ENCODE results near the gene CDH24. TPM values are rescaled to one million over a fixed set of nuclear protein-coding genes. Genes with fewer than 3 reads are reported as not detected.

Gene CDH24
- total RNA-seq, 1 experiment from 2014 or later = 9.0 TPM

DNA sequence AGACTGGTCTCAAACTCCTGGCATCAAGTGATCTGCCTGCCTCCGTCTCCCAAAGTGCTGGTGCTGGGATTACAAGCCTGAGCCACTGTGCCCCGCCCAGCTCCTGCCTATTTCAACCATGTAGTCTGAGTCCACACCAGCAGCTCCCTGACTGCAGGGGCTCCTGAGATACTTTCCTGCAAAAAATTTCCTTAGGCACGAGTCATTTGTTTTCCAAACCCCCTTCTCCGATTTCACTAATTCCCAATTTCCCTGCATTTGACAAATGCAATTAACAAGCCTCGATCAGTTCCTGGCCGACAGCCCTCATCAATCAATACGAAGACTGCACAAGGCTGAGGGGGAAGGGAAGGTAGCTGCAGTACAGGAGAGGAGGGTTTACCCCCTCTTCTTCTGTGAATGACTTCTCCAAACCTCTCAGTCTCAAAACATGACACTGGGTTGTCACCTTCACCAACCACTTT, 32.7 kb downstream of the CDH24 start:
- ChIA-PET CTCF (interaction anchor here (0.6 to 1.0 kb wide), 2 partner anchors 52 to 141 kb away, joined by 3 read pairs; no protein-coding TSS in a partner anchor), POLR2A (no interaction called here)
- no peaks in the 10 kb centered on the region for H3K27me3 ChIP-seq (ENCODE audit: control insufficient read depth, insufficient read depth, low read length)
- no peaks in the 10 kb centered on the region for H3K4me1 ChIP-seq (ENCODE audit: control insufficient read depth, insufficient read depth, low read length)
- in situ Hi-C loops (cut with HindIII; ENCODE audit: low pct_unique_long_range_greater_than_20kb, low sequenced_read_pairs) (no loop called here), intact Hi-C loops (cut with micrococcal nuclease; ENCODE audit: unreplicated experiment) (no loop called here)
- no peak overlapping the region for H3K27ac ChIP-seq (ENCODE audit: low read length)
- no TSS peak for BruUV-seq (replicated peaks)
- no peak for TF ChIP-seq POLR2AphosphoS5 (IDR thresholded peaks at IDR 0.05; ENCODE audit: low read depth, low read length)
- TF ChIP-seq, protein P1, sequence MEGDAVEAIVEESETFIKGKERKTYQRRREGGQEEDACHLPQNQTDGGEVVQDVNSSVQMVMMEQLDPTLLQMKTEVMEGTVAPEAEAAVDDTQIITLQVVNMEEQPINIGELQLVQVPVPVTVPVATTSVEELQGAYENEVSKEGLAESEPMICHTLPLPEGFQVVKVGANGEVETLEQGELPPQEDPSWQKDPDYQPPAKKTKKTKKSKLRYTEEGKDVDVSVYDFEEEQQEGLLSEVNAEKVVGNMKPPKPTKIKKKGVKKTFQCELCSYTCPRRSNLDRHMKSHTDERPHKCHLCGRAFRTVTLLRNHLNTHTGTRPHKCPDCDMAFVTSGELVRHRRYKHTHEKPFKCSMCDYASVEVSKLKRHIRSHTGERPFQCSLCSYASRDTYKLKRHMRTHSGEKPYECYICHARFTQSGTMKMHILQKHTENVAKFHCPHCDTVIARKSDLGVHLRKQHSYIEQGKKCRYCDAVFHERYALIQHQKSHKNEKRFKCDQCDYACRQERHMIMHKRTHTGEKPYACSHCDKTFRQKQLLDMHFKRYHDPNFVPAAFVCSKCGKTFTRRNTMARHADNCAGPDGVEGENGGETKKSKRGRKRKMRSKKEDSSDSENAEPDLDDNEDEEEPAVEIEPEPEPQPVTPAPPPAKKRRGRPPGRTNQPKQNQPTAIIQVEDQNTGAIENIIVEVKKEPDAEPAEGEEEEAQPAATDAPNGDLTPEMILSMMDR (IDR thresholded peaks at IDR 0.05) = no peak
- TF ChIP-seq TCF7L2 (IDR thresholded peaks at IDR 0.05; ENCODE audit: low read depth, low read length) = no peak
- no peak for TF ChIP-seq SIN3A (IDR thresholded peaks at IDR 0.05; ENCODE audit: borderline replicate concordance, insufficient read depth, low read depth, low read length)
- no peak for TF ChIP-seq REST (IDR thresholded peaks at IDR 0.05; ENCODE audit: insufficient read depth in 1 of 2, low read depth in 2 of 2, low read length in 1 of 2)
- H3K36me3 ChIP-seq (ENCODE audit: control insufficient read depth, insufficient read depth, low read length) = no peaks in the 10 kb centered on the region; the same call in 1 of the 2 replicates
- DNase-seq (ENCODE audit: low read depth, low spot score) (no peak), ATAC-seq (no peak)
- no peaks in the 10 kb centered on the region for H3K9me3 ChIP-seq (ENCODE audit: control insufficient read depth, insufficient read depth, low read depth, low read length)
- no peak overlapping the region for H3K4me3 ChIP-seq (ENCODE audit: low read depth in 2 of 2, low read length in 2 of 2)

DNA sequence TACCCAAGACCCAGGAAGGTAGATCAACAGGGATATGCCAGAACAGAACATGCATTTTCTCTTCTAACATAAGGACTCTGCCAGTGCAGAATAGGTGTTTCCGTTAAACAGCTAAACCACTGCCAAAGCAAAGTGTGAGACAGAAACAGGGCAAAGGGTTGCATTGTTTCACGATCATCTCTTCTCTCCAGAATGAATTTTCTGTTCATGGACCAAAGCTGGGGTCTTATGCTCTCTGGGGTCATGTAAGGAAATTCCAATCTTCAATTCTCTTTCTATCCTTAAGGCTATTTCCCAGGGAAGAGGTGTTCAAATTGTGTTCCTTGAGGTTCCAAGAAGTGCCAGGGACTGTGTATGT, 33.5 kb downstream of the CDH24 start:
- in situ Hi-C loops (cut with HindIII; ENCODE audit: low pct_unique_long_range_greater_than_20kb, low sequenced_read_pairs) = no loop called here
- Histone ChIP-seq H3K27me3 (ENCODE audit: control insufficient read depth, insufficient read depth, low read length) (no peaks in the 10 kb centered on the region), H3K36me3 (ENCODE audit: control insufficient read depth, insufficient read depth, low read length) (no peaks in the 10 kb centered on the region; the same call in 1 of the 2 replicates), H3K4me3 (ENCODE audit: low read depth in 2 of 2, low read length in 2 of 2) (no peak overlapping the region), H3K27ac (ENCODE audit: low read length) (no peak overlapping the region), H3K4me1 (ENCODE audit: control insufficient read depth, insufficient read depth, low read length) (no peaks in the 10 kb centered on the region), H3K9me3 (ENCODE audit: control insufficient read depth, insufficient read depth, low read depth, low read length) (no peaks in the 10 kb centered on the region)
- ChIA-PET POLR2A (no interaction called here), CTCF (interaction anchor here (0.6 kb wide), 1 partner anchor 140 kb away, joined by 3 read pairs; no protein-coding TSS in a partner anchor)
- BruUV-seq (replicated peaks) = no TSS peak
- TF ChIP-seq, protein P1 (IDR thresholded peaks at IDR 0.05) = no peak
- TF ChIP-seq SIN3A (IDR thresholded peaks at IDR 0.05; ENCODE audit: borderline replicate concordance, insufficient read depth, low read depth, low read length) (no peak), POLR2AphosphoS5 (IDR thresholded peaks at IDR 0.05; ENCODE audit: low read depth, low read length) (no peak), REST (IDR thresholded peaks at IDR 0.05; ENCODE audit: insufficient read depth in 1 of 2, low read depth in 2 of 2, low read length in 1 of 2) (no peak), TCF7L2 (IDR thresholded peaks at IDR 0.05; ENCODE audit: low read depth, low read length) (no peak)
- no peak for DNase-seq (ENCODE audit: low read depth, low spot score)
- no peak for ATAC-seq
- intact Hi-C loops (cut with micrococcal nuclease; ENCODE audit: unreplicated experiment) = no loop called here
